Liver (tissue), 9 donors: ENCODE results near the gene NTNG1. TPM values are rescaled to one million over a fixed set of nuclear protein-coding genes. Genes with fewer than 3 reads are reported as not detected.

Source experiments
- DNase-seq: peaks from one replicate; pipeline ENCODE4 v3.0.0-alpha.2; 2017; ENCODE audit warnings: low spot score
- H3K27ac ChIP-seq, 2 donors: one replicate each; pipeline ENCODE4 v1.7.0; 2013; ENCODE audit warnings: inconsistent platforms in 2 of 2, low read length in 2 of 2, control low read depth in 1 of 2, low read depth in 1 of 2, mild to moderate bottlenecking in 1 of 2
- H3K27me3 ChIP-seq, 4 donors: one replicate each; pipeline versions ENCODE4 v1.6.1 to v1.7.0; 2013; ENCODE audit warnings: low read length in 3 of 4, inconsistent platforms in 1 of 4, mild to moderate bottlenecking in 1 of 4, moderate library complexity in 1 of 4; ENCODE audit not compliant: control insufficient read depth in 4 of 4, insufficient read depth in 4 of 4
- H3K36me3 ChIP-seq, 4 donors: one replicate each; pipeline versions ENCODE4 v1.6.1 to v1.7.0; 2013; ENCODE audit warnings: low read length in 3 of 4, mild to moderate bottlenecking in 3 of 4, low read depth in 1 of 4, moderate library complexity in 1 of 4; ENCODE audit not compliant: control insufficient read depth in 4 of 4, insufficient read depth in 3 of 4
- H3K4me1 ChIP-seq, 4 donors: one replicate each; pipeline versions ENCODE4 v1.6.1 to v1.7.0; 2013; ENCODE audit warnings: low read length in 3 of 4, mild to moderate bottlenecking in 3 of 4, moderate library complexity in 1 of 4; ENCODE audit not compliant: control insufficient read depth in 4 of 4, insufficient read depth in 4 of 4
- H3K4me3 ChIP-seq, 3 donors: one replicate each; pipeline versions ENCODE4 v1.6.1 to v1.7.0; 2013; ENCODE audit warnings: low read length in 3 of 3, control low read depth in 1 of 3, low read depth in 1 of 3, mild to moderate bottlenecking in 1 of 3
- H3K9ac ChIP-seq, 2 donors: one replicate each; pipeline ENCODE4 v1.7.0; 2013; ENCODE audit warnings: low read length in 2 of 2, mild to moderate bottlenecking in 2 of 2, moderate library complexity in 2 of 2, control low read depth in 1 of 2, low read depth in 1 of 2
- H3K9me3 ChIP-seq, 4 donors: one replicate each; pipeline versions ENCODE4 v1.6.1 to v1.7.0; 2013; ENCODE audit warnings: low read length in 3 of 4; ENCODE audit not compliant: control insufficient read depth in 4 of 4
- EGR1 ChIP-seq, 2 donors: IDR thresholded peaks; 2 replicates each; pipeline ENCODE4 v1.6.1; 2016 to 2018; ENCODE audit warnings: antibody characterized with exemption in 2 of 2, low read depth in 2 of 2
- FOXA1 ChIP-seq: IDR thresholded peaks from 2 replicates; pipeline ENCODE4 v1.6.1; 2016; ENCODE audit warnings: antibody characterized with exemption
- FOXA2 ChIP-seq: IDR thresholded peaks from 2 replicates; pipeline ENCODE4 v1.6.1; 2016; ENCODE audit warnings: antibody characterized with exemption
- GABPA ChIP-seq, 2 donors: IDR thresholded peaks in 1 of 2; conservative IDR thresholded peaks in 1 of 2; 2 replicates each; pipeline ENCODE4 v1.6.1; 2016; ENCODE audit warnings: antibody characterized with exemption in 2 of 2, mild to moderate bottlenecking in 1 of 2, moderate library complexity in 1 of 2
- HNF4A ChIP-seq, 2 donors: conservative IDR thresholded peaks; 2 replicates each; pipeline ENCODE4 v1.6.1; 2016; ENCODE audit warnings: antibody characterized with exemption in 2 of 2, mild to moderate bottlenecking in 2 of 2
- HNF4G ChIP-seq: IDR thresholded peaks from 2 replicates; pipeline ENCODE4 v1.6.1; 2016; ENCODE audit warnings: antibody characterized with exemption
- JUND ChIP-seq, 2 donors: IDR thresholded peaks; 2 replicates each; pipeline ENCODE4 v1.6.1; 2016; ENCODE audit warnings: antibody characterized with exemption in 2 of 2
- NR2F2 ChIP-seq: IDR thresholded peaks from 2 replicates; pipeline ENCODE4 v1.6.1; 2016; ENCODE audit warnings: antibody characterized with exemption
- RAD21 ChIP-seq, 2 donors: IDR thresholded peaks; 2 replicates each; pipeline ENCODE4 v1.6.1; 2016; ENCODE audit warnings: antibody characterized with exemption in 2 of 2, mild to moderate bottlenecking in 2 of 2
- RXRA ChIP-seq, 2 donors: IDR thresholded peaks; 2 replicates each; pipeline ENCODE4 v1.6.1; 2017 to 2018; ENCODE audit warnings: antibody characterized with exemption in 2 of 2, mild to moderate bottlenecking in 1 of 2
- SP1 ChIP-seq: IDR thresholded peaks from 2 replicates; pipeline ENCODE4 v1.6.1; 2018; ENCODE audit warnings: antibody characterized with exemption, mild to moderate bottlenecking
- TAF1 ChIP-seq: conservative IDR thresholded peaks from 2 replicates; pipeline ENCODE4 v1.6.1; 2016; ENCODE audit warnings: antibody characterized with exemption, mild to moderate bottlenecking
- YY1 ChIP-seq: IDR thresholded peaks from 2 replicates; pipeline ENCODE4 v1.6.1; 2016; ENCODE audit warnings: antibody characterized with exemption, mild to moderate bottlenecking
- WGBS: extraction: QIAGEN DNeasy Blood & Tissue Kit; methylation state at CpG from one replicate; pipeline ENCODE4 v1.1.7; 2013; 5-methylcytosine and 5-hydroxymethylcytosine counted together
- polyA plus RNA-seq, 2 donors: library from polyadenylated mRNA; stranded (reverse) in 1 of 2; unstranded in 1 of 2; fragments of 200-250 nt in 1 of 2; fragments of >200 nt in 1 of 2; fragmentation: Nextera tagmentation in 1 of 2; extraction: Ambion mirVana in 1 of 2; gene quantifications; one replicate each; pipeline versions ENCODE4 v1.2.1 to v1.2.3, GENCODE V29; 2013 to 2015
- total RNA-seq, 2 donors: library from RNA; depleted of rRNA; stranded (reverse); fragments of >200 nt; gene quantifications; one replicate each; pipeline ENCODE4 v1.2.3, GENCODE V29; 2014
- TF ChIP-seq, protein P1 (sequence below): IDR thresholded peaks from 2 replicates; pipeline ENCODE4 v1.6.1; 2016; ENCODE audit warnings: antibody characterized with exemption
- TF ChIP-seq, protein P2 (sequence below): IDR thresholded peaks from 2 replicates; pipeline ENCODE4 v1.6.1; 2016; ENCODE audit warnings: antibody characterized with exemption
- TF ChIP-seq, protein P3 (sequence below): fragments of 150-350 bp; IDR thresholded peaks from 2 replicates; pipeline ENCODE4 v1.5.1; 2017; ENCODE audit warnings: improper control_type of control experiment, low read depth, low read length; ENCODE audit not compliant: missing input control
- TF ChIP-seq, protein P4 (sequence below): IDR thresholded peaks from 2 replicates; pipeline ENCODE4 v1.6.1; 2016; ENCODE audit warnings: antibody characterized with exemption
- TF ChIP-seq, protein P5 (sequence below): IDR thresholded peaks from 2 replicates; pipeline ENCODE4 v1.6.1; 2016; ENCODE audit warnings: antibody characterized with exemption, mild to moderate bottlenecking
- donor health status: healthy.
- donor health status: healthy.
- donor health status: healthy.
- donor health status: healthy.
- donor health status: healthy.

NTNG1 gene
- total and polyA plus RNA-seq, 4 donors, result under 0.01 TPM; not detected in 2

DNA sequence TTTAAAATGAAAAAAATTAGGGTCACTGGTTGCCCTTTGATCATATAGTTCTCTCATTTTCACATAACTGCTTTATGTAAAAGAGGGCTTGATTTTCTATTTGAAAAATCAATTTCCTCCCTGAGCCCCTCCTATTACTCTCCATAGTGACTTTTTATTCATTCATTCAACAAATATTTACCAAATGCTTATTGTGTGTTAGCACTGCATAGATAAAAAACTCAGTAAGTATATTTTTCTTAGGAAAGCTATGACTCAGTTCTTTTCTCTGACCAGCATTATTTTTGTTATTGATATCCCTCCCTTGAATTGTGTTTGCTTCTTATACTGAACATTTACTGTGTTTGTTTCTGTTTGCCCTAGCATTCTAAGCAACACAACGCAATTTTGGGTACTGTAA lies 59.8 kb downstream of the NTNG1 start:
- Histone ChIP-seq H3K9ac (no peak overlapping the region), H3K4me1 (peaks cover 0 to 13% (median 8%) of the 10 kb centered on the region in 4 donors), H3K27ac (no peak overlapping the region), H3K4me3 (no peak overlapping the region), H3K27me3 (no peaks in the 10 kb centered on the region), H3K9me3 (peaks cover 0 to 3% (median 0%) of the 10 kb centered on the region in 4 donors), H3K36me3 (no peaks in the 10 kb centered on the region)
- TF ChIP-seq FOXA1 (no peak), EGR1 (IDR thresholded peaks at IDR 0.05; ENCODE audit: low read depth in 2 of 2) (no peak), HNF4G (no peak), YY1 (no peak), NR2F2 (no peak), FOXA2 (no peak), GABPA (IDR thresholded peaks at IDR 0.05 in 1 of 2, conservative IDR thresholded peaks at IDR 0.05 in 1 of 2) (no peak), RXRA (IDR thresholded peaks at IDR 0.05) (no peak), SP1 (no peak), JUND (IDR thresholded peaks at IDR 0.05) (no peak), TAF1 (no peak), RAD21 (IDR thresholded peaks at IDR 0.05) (no peak), HNF4A (conservative IDR thresholded peaks at IDR 0.05) (no peak)
- TF ChIP-seq, protein P1, sequence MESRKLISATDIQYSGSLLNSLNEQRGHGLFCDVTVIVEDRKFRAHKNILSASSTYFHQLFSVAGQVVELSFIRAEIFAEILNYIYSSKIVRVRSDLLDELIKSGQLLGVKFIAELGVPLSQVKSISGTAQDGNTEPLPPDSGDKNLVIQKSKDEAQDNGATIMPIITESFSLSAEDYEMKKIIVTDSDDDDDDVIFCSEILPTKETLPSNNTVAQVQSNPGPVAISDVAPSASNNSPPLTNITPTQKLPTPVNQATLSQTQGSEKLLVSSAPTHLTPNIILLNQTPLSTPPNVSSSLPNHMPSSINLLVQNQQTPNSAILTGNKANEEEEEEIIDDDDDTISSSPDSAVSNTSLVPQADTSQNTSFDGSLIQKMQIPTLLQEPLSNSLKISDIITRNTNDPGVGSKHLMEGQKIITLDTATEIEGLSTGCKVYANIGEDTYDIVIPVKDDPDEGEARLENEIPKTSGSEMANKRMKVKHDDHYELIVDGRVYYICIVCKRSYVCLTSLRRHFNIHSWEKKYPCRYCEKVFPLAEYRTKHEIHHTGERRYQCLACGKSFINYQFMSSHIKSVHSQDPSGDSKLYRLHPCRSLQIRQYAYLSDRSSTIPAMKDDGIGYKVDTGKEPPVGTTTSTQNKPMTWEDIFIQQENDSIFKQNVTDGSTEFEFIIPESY, result no peak
- TF ChIP-seq, protein P2, sequence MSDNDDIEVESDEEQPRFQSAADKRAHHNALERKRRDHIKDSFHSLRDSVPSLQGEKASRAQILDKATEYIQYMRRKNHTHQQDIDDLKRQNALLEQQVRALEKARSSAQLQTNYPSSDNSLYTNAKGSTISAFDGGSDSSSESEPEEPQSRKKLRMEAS, result no peak
- TF ChIP-seq, protein P3, sequence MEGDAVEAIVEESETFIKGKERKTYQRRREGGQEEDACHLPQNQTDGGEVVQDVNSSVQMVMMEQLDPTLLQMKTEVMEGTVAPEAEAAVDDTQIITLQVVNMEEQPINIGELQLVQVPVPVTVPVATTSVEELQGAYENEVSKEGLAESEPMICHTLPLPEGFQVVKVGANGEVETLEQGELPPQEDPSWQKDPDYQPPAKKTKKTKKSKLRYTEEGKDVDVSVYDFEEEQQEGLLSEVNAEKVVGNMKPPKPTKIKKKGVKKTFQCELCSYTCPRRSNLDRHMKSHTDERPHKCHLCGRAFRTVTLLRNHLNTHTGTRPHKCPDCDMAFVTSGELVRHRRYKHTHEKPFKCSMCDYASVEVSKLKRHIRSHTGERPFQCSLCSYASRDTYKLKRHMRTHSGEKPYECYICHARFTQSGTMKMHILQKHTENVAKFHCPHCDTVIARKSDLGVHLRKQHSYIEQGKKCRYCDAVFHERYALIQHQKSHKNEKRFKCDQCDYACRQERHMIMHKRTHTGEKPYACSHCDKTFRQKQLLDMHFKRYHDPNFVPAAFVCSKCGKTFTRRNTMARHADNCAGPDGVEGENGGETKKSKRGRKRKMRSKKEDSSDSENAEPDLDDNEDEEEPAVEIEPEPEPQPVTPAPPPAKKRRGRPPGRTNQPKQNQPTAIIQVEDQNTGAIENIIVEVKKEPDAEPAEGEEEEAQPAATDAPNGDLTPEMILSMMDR, result no peak
- TF ChIP-seq, protein P4, sequence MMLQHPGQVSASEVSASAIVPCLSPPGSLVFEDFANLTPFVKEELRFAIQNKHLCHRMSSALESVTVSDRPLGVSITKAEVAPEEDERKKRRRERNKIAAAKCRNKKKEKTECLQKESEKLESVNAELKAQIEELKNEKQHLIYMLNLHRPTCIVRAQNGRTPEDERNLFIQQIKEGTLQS, result no peak
- TF ChIP-seq, protein P5, sequence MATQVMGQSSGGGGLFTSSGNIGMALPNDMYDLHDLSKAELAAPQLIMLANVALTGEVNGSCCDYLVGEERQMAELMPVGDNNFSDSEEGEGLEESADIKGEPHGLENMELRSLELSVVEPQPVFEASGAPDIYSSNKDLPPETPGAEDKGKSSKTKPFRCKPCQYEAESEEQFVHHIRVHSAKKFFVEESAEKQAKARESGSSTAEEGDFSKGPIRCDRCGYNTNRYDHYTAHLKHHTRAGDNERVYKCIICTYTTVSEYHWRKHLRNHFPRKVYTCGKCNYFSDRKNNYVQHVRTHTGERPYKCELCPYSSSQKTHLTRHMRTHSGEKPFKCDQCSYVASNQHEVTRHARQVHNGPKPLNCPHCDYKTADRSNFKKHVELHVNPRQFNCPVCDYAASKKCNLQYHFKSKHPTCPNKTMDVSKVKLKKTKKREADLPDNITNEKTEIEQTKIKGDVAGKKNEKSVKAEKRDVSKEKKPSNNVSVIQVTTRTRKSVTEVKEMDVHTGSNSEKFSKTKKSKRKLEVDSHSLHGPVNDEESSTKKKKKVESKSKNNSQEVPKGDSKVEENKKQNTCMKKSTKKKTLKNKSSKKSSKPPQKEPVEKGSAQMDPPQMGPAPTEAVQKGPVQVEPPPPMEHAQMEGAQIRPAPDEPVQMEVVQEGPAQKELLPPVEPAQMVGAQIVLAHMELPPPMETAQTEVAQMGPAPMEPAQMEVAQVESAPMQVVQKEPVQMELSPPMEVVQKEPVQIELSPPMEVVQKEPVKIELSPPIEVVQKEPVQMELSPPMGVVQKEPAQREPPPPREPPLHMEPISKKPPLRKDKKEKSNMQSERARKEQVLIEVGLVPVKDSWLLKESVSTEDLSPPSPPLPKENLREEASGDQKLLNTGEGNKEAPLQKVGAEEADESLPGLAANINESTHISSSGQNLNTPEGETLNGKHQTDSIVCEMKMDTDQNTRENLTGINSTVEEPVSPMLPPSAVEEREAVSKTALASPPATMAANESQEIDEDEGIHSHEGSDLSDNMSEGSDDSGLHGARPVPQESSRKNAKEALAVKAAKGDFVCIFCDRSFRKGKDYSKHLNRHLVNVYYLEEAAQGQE, result no peak
- WGBS, result 86% methylated on average over 1 of the region's 1 CpG
- DNase-seq, result no peak
